Tongue (tissue), 2 donors: Measurements from ENCODE around the gene SMG6. TPM values are rescaled to one million over a fixed set of nuclear protein-coding genes. Genes with fewer than 3 reads are reported as not detected.
"Not testable (repeated sequence)": the region's sequence is repeated elsewhere in the genome, so short reads cannot be mapped to it uniquely, and the experiment has no call there.

Source experiments
- DNase-seq: peaks from one replicate; pipeline ENCODE4 v3.0.0-alpha.2; 2015
- total RNA-seq: library from RNA; depleted of rRNA; stranded (reverse); fragments of >200 nt; gene quantifications from one replicate; pipeline ENCODE4 v1.2.3, GENCODE V29; 2014

SMG6 gene
- 42.9 TPM for total RNA-seq

- peak; percentile 97 for DNase-seq
These were observed at the start of gene SMG6, which contains the start of gene SRR for GRCh38 chr17:2303204-2304188. SMG6 (minus strand) TSS chr17:2303785; CDS start chr17:2303720, 65 bp downstream. SRR (plus strand) TSS chr17:2303950; CDS start chr17:2315561, 11,611 bp downstream.

GRCh38 chr17:2351269-2351668 is 47.7 kb upstream of the SMG6 start:
- DNase-seq: no peak

- DNase-seq: peak; percentile 78
These were observed 44.5 kb upstream of the SMG6 start for GRCh38 chr17:2347805-2348685.

GRCh38 chr17:2346475-2346874 is 42.9 kb upstream of the SMG6 start:
- peak; percentile 41 for DNase-seq

GRCh38 chr17:2344528-2344927 is 40.9 kb upstream of the SMG6 start:
- no peak for DNase-seq

- DNase-seq: no peak
These were observed 39.8 kb upstream of the SMG6 start for GRCh38 chr17:2343421-2343820.

- DNase-seq: peak; percentile 28
These were observed 34.7 kb upstream of the SMG6 start for GRCh38 chr17:2338315-2338657.

GRCh38 chr17:2337544-2338314 is 34.1 kb upstream of the SMG6 start:
- peak; percentile 62 for DNase-seq

- DNase-seq: peak; percentile 81
These were observed 33.4 kb upstream of the SMG6 start, which contains the start of gene SGSM2 for GRCh38 chr17:2336852-2337543. SGSM2 (plus strand) TSS chr17:2337501; CDS start chr17:2337689, 188 bp downstream.

GRCh38 chr17:2336215-2336851 is 32.7 kb upstream of the SMG6 start, which contains the start of gene TSR1:
TSR1 (minus strand) TSS chr17:2336457; CDS start chr17:2336427, 30 bp downstream.
- DNase-seq: peak; percentile 96

GRCh38 chr17:2335726-2336214 is 32.2 kb upstream of the SMG6 start:
- DNase-seq: peak; percentile 10

- DNase-seq: no peak
These were observed 27.7 kb upstream of the SMG6 start for GRCh38 chr17:2331303-2331702.

GRCh38 chr17:2323629-2324314 is 20.2 kb upstream of the SMG6 start:
- DNase-seq: no peak

GRCh38 chr17:2321399-2321798 is 17.8 kb upstream of the SMG6 start:
- no peak for DNase-seq

GRCh38 chr17:2319051-2319450 is 15.5 kb upstream of the SMG6 start:
- no peak for DNase-seq

GRCh38 chr17:2317796-2318195 is 14.2 kb upstream of the SMG6 start:
- no peak for DNase-seq

- DNase-seq: not testable (repeated sequence)
These were observed 13.3 kb upstream of the SMG6 start for GRCh38 chr17:2316916-2317205.

GRCh38 chr17:2312736-2313135 is 9.2 kb upstream of the SMG6 start:
- no peak for DNase-seq

GRCh38 chr17:2309338-2310154 is 6.0 kb upstream of the SMG6 start:
- no peak for DNase-seq
